ENCODE data around the gene POLR3K. TPM values are rescaled to one million over a fixed set of nuclear protein-coding genes. Genes with fewer than 3 reads are reported as not detected.

POLR3K gene
- total and polyA plus RNA-seq, 11 donors: 4.1 to 20.3 (median 11.5) TPM

GRCh38 chr16:60929-61878 is 7.8 kb upstream of the POLR3K start:
- no peak for ATAC-seq
- H3K4me3 ChIP-seq: no peak overlapping the region

GRCh38 chr16:60166-60565 is 6.8 kb upstream of the POLR3K start:
- Histone ChIP-seq H3K9me3 (no peaks in the 10 kb centered on the region), H3K27ac (no peak overlapping the region), H3K36me3 (peaks cover 4 to 99% (median 93%) of the 10 kb centered on the region in 9 donors), H3K4me1 (peaks cover 0 to under 1% (median 0%) of the 10 kb centered on the region in 12 donors), H3K27me3 (no peaks in the 10 kb centered on the region), H3K4me3 (no peak overlapping the region)
- intact Hi-C loops (cut with DNase I): no loop called here
- ATAC-seq (no peak), DNase-seq (no peak)
- WGBS, 4 donors: 78 to 86% (median 83%) methylated on average over 10 to 11 of the region's 11 CpGs
- TF ChIP-seq CTCF (IDR thresholded peaks at IDR 0.05) (no peak), POLR2A (IDR thresholded peaks at IDR 0.05) (no peak)

More at GRCh38 chr16:60929-61878, 7.8 kb upstream of the POLR3K start:
- TF ChIP-seq POLR2A (IDR thresholded peaks at IDR 0.05): no peak
- TF ChIP-seq CTCF (IDR thresholded peaks at IDR 0.05): no peak
- H3K9me3 ChIP-seq: no peaks in the 10 kb centered on the region
- H3K27me3 ChIP-seq: no peaks in the 10 kb centered on the region
- peaks cover 0 to 11% (median 8%) of the 10 kb centered on the region in 12 donors for H3K4me1 ChIP-seq
- intact Hi-C loops (cut with DNase I): no loop called here
- H3K27ac ChIP-seq: no peak overlapping the region
- 85 to 89% (median 88%) methylated on average over 65 to 89 of the region's 89 CpGs for WGBS, 4 donors
- peaks cover 4 to 89% (median 84%) of the 10 kb centered on the region in 9 donors for H3K36me3 ChIP-seq
- DNase-seq: no peak

- Histone ChIP-seq H3K36me3 (peaks cover 4 to 95% (median 90%) of the 10 kb centered on the region in 9 donors), H3K4me1 (peaks cover 0 to 5% (median 0%) of the 10 kb centered on the region in 12 donors), H3K4me3 (no peak overlapping the region), H3K27me3 (no peaks in the 10 kb centered on the region), H3K27ac (no peak overlapping the region), H3K9me3 (no peaks in the 10 kb centered on the region)
- no peak for DNase-seq
- no peak for TF ChIP-seq POLR2A (IDR thresholded peaks at IDR 0.05)
- TF ChIP-seq CTCF (IDR thresholded peaks at IDR 0.05): no peak
- no peak for ATAC-seq
- intact Hi-C loops (cut with DNase I): no loop called here
- 86 to 93% (median 90%) methylated on average over 14 of the region's 14 CpGs for WGBS, 4 donors
Observed at GRCh38 chr16:59440-60059, 6.1 kb upstream of the POLR3K start.
